Spleen (tissue), 11 donors: ENCODE measurements around the gene TENM4. TPM values are rescaled to one million over a fixed set of nuclear protein-coding genes. Genes with fewer than 3 reads are reported as not detected.

ENCODE experiments used
- DNase-seq: peaks from one replicate; pipeline ENCODE4 v3.0.0-alpha.2; 2020
- H3K27ac ChIP-seq, 8 donors: fragments of 200-600 bp; sonication (generic) in 7 of 8; 1 replicate in 4 of 8; 2 replicates in 4 of 8; pipeline versions ENCODE4 v1.5.0 to v1.8.0; 2016 to 2021; ENCODE audit warnings: inconsistent platforms in 4 of 8, mild to moderate bottlenecking in 4 of 8, moderate library complexity in 1 of 8
- H3K27me3 ChIP-seq, 7 donors: fragments of 200-600 bp; sonication (generic) in 6 of 7; replicated peaks in 1 of 7; 1 replicate in 4 of 7; 2 replicates in 3 of 7; pipeline versions ENCODE4 v1.5.0 to v1.8.0; 2016 to 2021; ENCODE audit warnings: inconsistent platforms in 3 of 7, mild to moderate bottlenecking in 1 of 7
- H3K36me3 ChIP-seq, 6 donors: fragments of 200-600 bp; sonication (generic) in 5 of 6; 1 replicate in 4 of 6; 2 replicates in 2 of 6; pipeline versions ENCODE4 v1.5.0 to v1.8.0; 2016 to 2021; ENCODE audit warnings: inconsistent platforms in 2 of 6
- H3K4me1 ChIP-seq, 6 donors: fragments of 200-600 bp; sonication (generic) in 5 of 6; 1 replicate in 3 of 6; 2 replicates in 3 of 6; pipeline versions ENCODE4 v1.5.0 to v1.8.0; 2016 to 2021; ENCODE audit warnings: inconsistent platforms in 3 of 6
- H3K4me3 ChIP-seq, 8 donors: fragments of 200-600 bp; sonication (generic) in 7 of 8; 1 replicate in 4 of 8; 2 replicates in 4 of 8; pipeline versions ENCODE4 v1.5.0 to v1.8.0; 2016 to 2021; ENCODE audit warnings: inconsistent platforms in 4 of 8, mild to moderate bottlenecking in 4 of 8, moderate library complexity in 2 of 8
- H3K9me3 ChIP-seq, 8 donors: fragments of 200-600 bp; sonication (generic) in 7 of 8; 1 replicate in 4 of 8; 2 replicates in 4 of 8; pipeline versions ENCODE4 v1.5.0 to v1.8.0; 2016 to 2021; ENCODE audit warnings: inconsistent platforms in 4 of 8
- CTCF ChIP-seq, 11 experiments: fragments of 200-600 bp in 7 of 11; fragments of 450-650 bp in 4 of 11; sonication (generic) in 4 of 11; IDR thresholded peaks in 8 of 11; conservative IDR thresholded peaks in 3 of 11; 1 replicate in 7 of 11; 2 replicates in 4 of 11; pipeline versions ENCODE4 v1.4.0 to v1.8.0; 2016 to 2021; ENCODE audit warnings: antibody characterized with exemption in 11 of 11, inconsistent platforms in 4 of 11, mild to moderate bottlenecking in 1 of 11
- POLR2A ChIP-seq, 3 donors: fragments of 450-650 bp; IDR thresholded peaks; one replicate each; pipeline ENCODE4 v1.5.1; 2017; ENCODE audit warnings: antibody characterized with exemption in 3 of 3, mild to moderate bottlenecking in 1 of 3
- POLR2AphosphoS5 ChIP-seq, 3 donors: sonication (generic); formaldehyde crosslinking; IDR thresholded peaks; one replicate each; pipeline ENCODE4 v1.5.1; 2017; ENCODE audit warnings: antibody characterized with exemption in 3 of 3
- WGBS, 5 donors: extraction: QIAGEN DNeasy Blood & Tissue Kit in 3 of 5; methylation state at CpG; one replicate each; pipeline versions ENCODE4 v1.1.5 to v1.1.7; 2013 to 2018; 5-methylcytosine and 5-hydroxymethylcytosine counted together
- intact Hi-C: fragments of 100-400 bp; cut with DNase I; formaldehyde crosslinking; loops from one replicate; pipeline ENCODE4 v1.15.0; 2023; ENCODE audit warnings: low total_unique reads
- microRNA-seq, 3 donors: library from miRNA; unstranded; fragments of <30 nt; microRNA quantifications; one replicate each; pipeline versions ENCODE4 to v1.1.0, GENCODE V29; 2019 to 2020
- polyA plus RNA-seq, 3 donors: library from polyadenylated mRNA; stranded (reverse); fragments of 200-250 nt; gene quantifications; one replicate each; pipeline ENCODE4 v1.2.1, GENCODE V29; 2013
- small RNA-seq, 4 donors: library from RNA; depleted of rRNA; stranded (forward); fragments of <200 nt; gene quantifications; one replicate each; pipeline ENCODE3, GENCODE V24; 2016
- total RNA-seq, 7 donors: library from RNA; depleted of rRNA in 3 of 7; stranded (reverse); fragments of >200 nt in 3 of 7; fragmentation: NEBNext Ultra II Directional in 4 of 7; extraction: Animal tissue kit (Norgen Biotek cat#: 25700) in 4 of 7; gene quantifications; one replicate each; pipeline versions ENCODE4 v1.1.0 to v1.2.1, GENCODE V29; 2016 to 2021
- donor health status: healthy with polysubstance abuse.
- donor health status: DM: no; HTN: no; CAD: no; lungs with moderate emphysema.
- donor health status: DM: no; HTN: no; CAD: no.
- donor health status: Bipolar disorder and iron deficiency.
- donor health status: healthy.
- donor health status: DM: no; HTN: no; CAD: no.
- donor health status: DM: yes; HTN: yes; CAD: no.

TENM4 gene
- total and polyA plus RNA-seq, 10 donors = 0.09 to 4.5 (median 1.2) TPM

DNA sequence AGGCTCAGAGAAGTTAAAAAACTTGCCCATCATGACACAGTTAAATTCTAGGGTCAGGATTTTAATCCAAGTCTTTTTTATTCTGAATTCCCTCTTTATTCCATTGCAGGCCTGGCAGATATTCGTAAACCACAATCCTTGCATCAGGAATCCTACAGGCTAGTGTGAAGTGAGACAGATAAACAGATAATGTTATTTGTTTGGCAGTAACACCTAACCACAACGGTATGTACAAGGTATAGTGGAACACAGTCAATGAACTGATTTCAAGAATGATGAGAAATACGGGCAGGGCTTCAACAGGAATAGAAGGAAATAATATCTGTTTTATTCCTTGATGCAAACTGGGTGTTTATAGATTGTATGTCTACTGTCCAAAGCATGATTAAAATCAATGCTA, 834.2 kb downstream of the TENM4 start:
- no peak for DNase-seq
- 68 to 92% (median 84%) methylated on average over 3 of the region's 3 CpGs for WGBS, 5 donors
- no peak for TF ChIP-seq POLR2AphosphoS5 (IDR thresholded peaks at IDR 0.05)
- no peak for TF ChIP-seq CTCF (IDR thresholded peaks at IDR 0.05 in 8 of 11, conservative IDR thresholded peaks at IDR 0.05 in 3 of 11)
- TF ChIP-seq POLR2A (IDR thresholded peaks at IDR 0.05) = no peak
- Histone ChIP-seq H3K4me3 (no peak overlapping the region), H3K9me3 (no peaks in the 10 kb centered on the region), H3K27me3 (peaks cover 0 to 35% (median 0%) of the 10 kb centered on the region in 7 donors), H3K36me3 (no peaks in the 10 kb centered on the region), H3K4me1 (no peaks in the 10 kb centered on the region), H3K27ac (no peak overlapping the region)
- intact Hi-C loops = no loop called here

- DNase-seq = no peak
- WGBS, 5 donors = 80 to 85% (median 81%) methylated on average over 7 of the region's 7 CpGs
- intact Hi-C loops = no loop called here
- no peaks in the 10 kb centered on the region for H3K4me1 ChIP-seq
- no peaks in the 10 kb centered on the region for H3K9me3 ChIP-seq
- no peak overlapping the region for H3K27ac ChIP-seq
- no peak overlapping the region for H3K4me3 ChIP-seq
- TF ChIP-seq POLR2AphosphoS5 (IDR thresholded peaks at IDR 0.05) (no peak), CTCF (IDR thresholded peaks at IDR 0.05 in 8 of 11, conservative IDR thresholded peaks at IDR 0.05 in 3 of 11) (no peak), POLR2A (IDR thresholded peaks at IDR 0.05) (no peak)
- H3K36me3 ChIP-seq = no peaks in the 10 kb centered on the region
- H3K27me3 ChIP-seq = peaks cover 0 to 35% (median 0%) of the 10 kb centered on the region in 7 donors
These were observed 835.5 kb downstream of the TENM4 start for GRCh38 chr11:78605296-78605695.

GRCh38 chr11:78603792-78604191, 837.0 kb downstream of the TENM4 start:
- H3K4me3 ChIP-seq = no peak overlapping the region
- TF ChIP-seq POLR2AphosphoS5 (IDR thresholded peaks at IDR 0.05) = no peak
- TF ChIP-seq CTCF (IDR thresholded peaks at IDR 0.05 in 8 of 11, conservative IDR thresholded peaks at IDR 0.05 in 3 of 11) = no peak
- TF ChIP-seq POLR2A (IDR thresholded peaks at IDR 0.05) = no peak
- no peak for DNase-seq
- H3K27me3 ChIP-seq = peaks cover 0 to 35% (median 0%) of the 10 kb centered on the region in 7 donors
- H3K4me1 ChIP-seq = no peaks in the 10 kb centered on the region
- 66 to 84% (median 82%) methylated on average over 1 of the region's 1 CpG for WGBS, 5 donors
- intact Hi-C loops = no loop called here
- H3K27ac ChIP-seq = no peak overlapping the region
- H3K9me3 ChIP-seq = no peaks in the 10 kb centered on the region
- no peaks in the 10 kb centered on the region for H3K36me3 ChIP-seq

Small RNA genes lying within 50 kb of the gene (microRNA-seq; reads per million reads assigned to microRNA genes)
- gene MIR5579 (0 reads per million in 3 donors), gene MIR708 (85.3 to 204 (median 124) reads per million in 3 donors)

Small RNA genes lying within 50 kb of the gene (small RNA-seq; reads per million reads assigned to genes)
- gene MIR5579 (0 reads per million in 4 donors), gene MIR708 (0.15 to 1.2 (median 0.71) reads per million in 4 donors)
